Fibroblast of lung (primary cell): Measurements from ENCODE around the gene USP44.

Experiments used
- EZH2 ChIP-seq: IDR thresholded peaks from 2 replicates; pipeline ENCODE4 v1.5.1; 2012; ENCODE audit warnings: low read length, control low read depth, mild to moderate bottlenecking; ENCODE audit errors: missing control alignments
- TF ChIP-seq, protein P1 (sequence below), 2 donors: IDR thresholded peaks in 1 of 2; conservative IDR thresholded peaks in 1 of 2; 1 replicate in 1 of 2; 2 replicates in 1 of 2; pipeline ENCODE4 v1.5.1; 2011 to 2012; ENCODE audit warnings: low read length in 2 of 2, control low read depth in 1 of 2, inconsistent platforms in 1 of 2, low read depth in 1 of 2, mild to moderate bottlenecking in 1 of 2

GRCh38 chr12:95547522-95548055 lies 3.7 kb downstream of the USP44 start:
- TF ChIP-seq, protein P1, sequence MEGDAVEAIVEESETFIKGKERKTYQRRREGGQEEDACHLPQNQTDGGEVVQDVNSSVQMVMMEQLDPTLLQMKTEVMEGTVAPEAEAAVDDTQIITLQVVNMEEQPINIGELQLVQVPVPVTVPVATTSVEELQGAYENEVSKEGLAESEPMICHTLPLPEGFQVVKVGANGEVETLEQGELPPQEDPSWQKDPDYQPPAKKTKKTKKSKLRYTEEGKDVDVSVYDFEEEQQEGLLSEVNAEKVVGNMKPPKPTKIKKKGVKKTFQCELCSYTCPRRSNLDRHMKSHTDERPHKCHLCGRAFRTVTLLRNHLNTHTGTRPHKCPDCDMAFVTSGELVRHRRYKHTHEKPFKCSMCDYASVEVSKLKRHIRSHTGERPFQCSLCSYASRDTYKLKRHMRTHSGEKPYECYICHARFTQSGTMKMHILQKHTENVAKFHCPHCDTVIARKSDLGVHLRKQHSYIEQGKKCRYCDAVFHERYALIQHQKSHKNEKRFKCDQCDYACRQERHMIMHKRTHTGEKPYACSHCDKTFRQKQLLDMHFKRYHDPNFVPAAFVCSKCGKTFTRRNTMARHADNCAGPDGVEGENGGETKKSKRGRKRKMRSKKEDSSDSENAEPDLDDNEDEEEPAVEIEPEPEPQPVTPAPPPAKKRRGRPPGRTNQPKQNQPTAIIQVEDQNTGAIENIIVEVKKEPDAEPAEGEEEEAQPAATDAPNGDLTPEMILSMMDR (conservative IDR thresholded peaks at IDR 0.05 in 1 of 2, IDR thresholded peaks at IDR 0.05 in 1 of 2; ENCODE audit: low read depth in 1 of 2, low read length in 2 of 2): no peak
- no peak for TF ChIP-seq EZH2
